Suprapubic skin (tissue), 4 donors: Measurements from ENCODE around the gene PIAS4.

Source experiments
- CTCF ChIP-seq, 2 donors: fragments of 200-600 bp in 1 of 2; fragments of 450-650 bp in 1 of 2; sonication (generic) in 1 of 2; IDR thresholded peaks; one replicate each; pipeline ENCODE4 v1.5.1; 2016 to 2019; ENCODE audit warnings: antibody characterized with exemption in 2 of 2, mild to moderate bottlenecking in 1 of 2, moderate library complexity in 1 of 2
- POLR2A ChIP-seq, 2 donors: fragments of 450-650 bp; IDR thresholded peaks; one replicate each; pipeline ENCODE4 v1.6.1; 2017; ENCODE audit warnings: antibody characterized with exemption in 2 of 2, mild to moderate bottlenecking in 2 of 2, moderate library complexity in 2 of 2
- POLR2AphosphoS5 ChIP-seq, 3 donors: sonication (generic); formaldehyde crosslinking; IDR thresholded peaks; one replicate each; pipeline ENCODE4 v1.6.1; 2017; ENCODE audit warnings: antibody characterized with exemption in 3 of 3

DNA sequence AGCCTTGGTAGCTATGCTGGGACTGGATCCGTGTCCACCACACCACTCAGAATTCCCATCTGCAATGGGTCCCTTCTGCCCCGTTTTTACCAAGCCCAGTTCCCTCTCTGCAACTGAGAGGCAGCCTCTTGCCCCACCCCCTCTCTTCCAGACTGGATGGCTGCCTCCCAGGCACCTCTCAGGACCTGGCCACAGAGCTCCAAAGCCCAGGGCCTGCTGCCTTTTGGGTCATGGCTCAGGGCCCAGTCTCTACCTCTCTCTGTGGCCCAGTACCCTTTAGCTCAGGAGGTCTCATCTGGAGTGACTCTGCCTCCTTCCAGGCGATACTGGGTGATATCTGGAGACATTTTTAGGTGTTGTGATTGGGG is 69.5 kb downstream of the PIAS4 start:
- TF ChIP-seq POLR2A (IDR thresholded peaks at IDR 0.05) = no peak
- TF ChIP-seq CTCF (IDR thresholded peaks at IDR 0.05) = no peak
- TF ChIP-seq POLR2AphosphoS5 (IDR thresholded peaks at IDR 0.05) = no peak
